Measurements from ENCODE around the gene BEAN1. TPM values are rescaled to one million over a fixed set of nuclear protein-coding genes. Genes with fewer than 3 reads are reported as not detected.

The BEAN1 gene
- total RNA-seq, 1 experiment from 2014 or later = 0.24 TPM

- Histone ChIP-seq H3K23me2 (ENCODE audit: insufficient read length, low read depth, low read length, poor library complexity, severe bottlenecking) (peaks cover 13% of the 10 kb centered on the region), H3K23ac (ENCODE audit: insufficient read length, low read depth, low read length) (no peak overlapping the region), H2BK120ac (ENCODE audit: low read depth, low read length, poor library complexity, severe bottlenecking) (no peak overlapping the region), H3K56ac (ENCODE audit: insufficient read length, low read depth, low read length) (no peak overlapping the region), H3K4ac (ENCODE audit: low read depth, low read length) (no peak overlapping the region), H3K79me1 (ENCODE audit: insufficient read depth, low read depth, low read length, poor library complexity, severe bottlenecking) (no peaks in the 10 kb centered on the region), H2BK15ac (ENCODE audit: low read depth, low read length) (no peak overlapping the region), H3K4me2 (ENCODE audit: insufficient read depth, insufficient read length, low read length) (peak overlapping the region; percentile 82), H3K18ac (ENCODE audit: insufficient read length, low read depth, low read length) (no peak overlapping the region), H2BK5ac (ENCODE audit: insufficient read length, low read length) (no peak overlapping the region), H2BK20ac (ENCODE audit: low read depth, low read length, poor library complexity, severe bottlenecking) (no peak overlapping the region), H3K14ac (ENCODE audit: insufficient read depth, low read length) (no peak overlapping the region), H3K79me2 (ENCODE audit: insufficient read depth, low read length) (no peaks in the 10 kb centered on the region), H3T11ph (ENCODE audit: low read length) (no peak overlapping the region), H4K5ac (ENCODE audit: insufficient read length, low read depth, low read length) (no peak overlapping the region), H3K4me1 (ENCODE audit: insufficient read depth, low read length) (peaks cover 2% of the 10 kb centered on the region; the same call in 1 of the 2 replicates), H4K20me1 (ENCODE audit: control insufficient read depth, insufficient read depth, insufficient read length) (peaks cover 2% of the 10 kb centered on the region), H2BK12ac (ENCODE audit: insufficient read length, low read depth, low read length) (no peak overlapping the region), H3K27me3 (ENCODE audit: insufficient read depth, low read length) (peaks cover 48% of the 10 kb centered on the region), H2AFZ (ENCODE audit: low read length) (no peak overlapping the region), H4K91ac (ENCODE audit: insufficient read length, low read depth, low read length) (no peak overlapping the region), H2AK5ac (ENCODE audit: insufficient read length, low read length) (no peak overlapping the region), H3K27ac (ENCODE audit: insufficient read length, low read depth, low read length) (no peak overlapping the region), H3K9me3 (ENCODE audit: control insufficient read depth, low read depth, low read length) (no peaks in the 10 kb centered on the region), H3K9ac (ENCODE audit: extremely low read depth, insufficient read length, low read length) (no peak overlapping the region), H4K8ac (replicated peaks; ENCODE audit: insufficient read length, low read depth, low read length) (no peak overlapping the region)
- H3K4me3 Mint-ChIP-seq = peak overlapping the region; percentile 59 to 78
- peaks cover 87% of the 10 kb centered on the region for H3K27me3 Mint-ChIP-seq (ENCODE audit: low read depth)
- H3K27ac Mint-ChIP-seq = no peak overlapping the region
- peaks cover 12 to 34% of the 10 kb centered on the region in 2 experiments for H3K4me1 Mint-ChIP-seq
- TF ChIP-seq CTCF (conservative IDR thresholded peaks at IDR 0.05) = no peak
- no CpG with 5 or more reads among the region's 11 CpGs for WGBS (ENCODE audit: extremely low coverage, insufficient read length, low lambda C conversion rate)
- H3K9me3 Mint-ChIP-seq = no peaks in the 10 kb centered on the region
- H3K36me3 Mint-ChIP-seq (ENCODE audit: insufficient read depth in 1 of 3, low read depth in 3 of 3) = no peaks in the 10 kb centered on the region; a peak in 1 of 7 replicates
- DNase-seq = no peak
Observed at GRCh38 chr16:66428682-66429251, 1.7 kb downstream of the BEAN1 start.
